Neural progenitor cell (in vitro differentiated cells): ENCODE data around the gene LRPAP1. TPM values are rescaled to one million over a fixed set of nuclear protein-coding genes. Genes with fewer than 3 reads are reported as not detected.

ENCODE experiments used
- DNase-seq: peaks from one replicate; pipeline ENCODE4 v3.0.0-alpha.2; 2016; ENCODE audit warnings: low spot score
- H2AFZ ChIP-seq: fragments of 200-600 bp; sonication (generic); replicated peaks from 2 replicates; pipeline ENCODE4 v1.6.1; 2016; ENCODE audit warnings: antibody characterized with exemption
- H3F3A ChIP-seq: fragments of 200-600 bp; sonication (generic); 2 replicates; pipeline ENCODE4 v1.6.1; 2016; ENCODE audit warnings: antibody characterized with exemption, low read depth
- H3K27ac ChIP-seq: fragments of 200-600 bp; sonication (generic); 2 replicates; pipeline ENCODE4 v1.5.1; 2016; ENCODE audit warnings: mild to moderate bottlenecking
- H3K27me3 ChIP-seq: fragments of 200-600 bp; sonication (generic); 2 replicates; pipeline ENCODE4 v1.6.1; 2016; ENCODE audit warnings: mild to moderate bottlenecking, moderate library complexity
- H3K36me3 ChIP-seq: fragments of 200-600 bp; sonication (generic); 2 replicates; pipeline ENCODE4 v1.5.1; 2016
- H3K4me1 ChIP-seq: fragments of 200-600 bp; sonication (generic); 2 replicates; pipeline ENCODE4 v1.6.1; 2016; ENCODE audit warnings: mixed run types
- H3K4me2 ChIP-seq: fragments of 200-600 bp; sonication (generic); 2 replicates; pipeline ENCODE4 v1.6.1; 2016
- H3K4me3 ChIP-seq: fragments of 200-600 bp; sonication (generic); 2 replicates; pipeline ENCODE4 v1.5.1; 2016
- H3K79me2 ChIP-seq: fragments of 200-600 bp; sonication (generic); 2 replicates; pipeline ENCODE4 v1.6.1; 2016; ENCODE audit warnings: low read depth
- H3K9ac ChIP-seq: fragments of 200-600 bp; sonication (generic); 2 replicates; pipeline ENCODE4 v1.6.1; 2016
- H3K9me3 ChIP-seq: fragments of 200-600 bp; sonication (generic); 2 replicates; pipeline ENCODE4 v1.5.1; 2016; ENCODE audit warnings: low read depth
- H4K20me1 ChIP-seq: fragments of 200-600 bp; sonication (generic); 2 replicates; pipeline ENCODE4 v1.6.1; 2016; ENCODE audit warnings: low read depth
- H3K27ac Mint-ChIP-seq: 3 replicates; pipeline ENCODE4 v1.8.0; 2021; ENCODE audit warnings: mixed read lengths
- H3K27me3 Mint-ChIP-seq: 2 replicates; pipeline ENCODE4 v1.8.0; 2022; ENCODE audit warnings: low read depth, mild to moderate bottlenecking, inconsistent platforms, moderate library complexity, mixed read lengths; ENCODE audit not compliant: insufficient read depth
- H3K36me3 Mint-ChIP-seq: 3 replicates; pipeline ENCODE4 v1.8.0; 2021; ENCODE audit warnings: mixed read lengths
- H3K4me1 Mint-ChIP-seq: 3 replicates; pipeline ENCODE4 v1.8.0; 2021; ENCODE audit warnings: mixed read lengths
- H3K4me3 Mint-ChIP-seq: 3 replicates; pipeline ENCODE4 v1.8.0; 2021; ENCODE audit warnings: mild to moderate bottlenecking, moderate library complexity, mixed read lengths
- H3K9me3 Mint-ChIP-seq: 3 replicates; pipeline ENCODE4 v1.8.0; 2020; ENCODE audit warnings: mixed read lengths
- CTCF ChIP-seq: fragments of 200-600 bp; sonication (generic); IDR thresholded peaks from 2 replicates; pipeline ENCODE4 v1.5.1; 2017; ENCODE audit warnings: antibody characterized with exemption, mild to moderate bottlenecking
- EZH2 ChIP-seq: fragments of 200-600 bp; sonication (generic); IDR thresholded peaks from 2 replicates; pipeline ENCODE4 v1.6.1; 2017; ENCODE audit warnings: antibody characterized with exemption, mild to moderate bottlenecking, moderate library complexity
- EZH2phosphoT487 ChIP-seq: fragments of 200-600 bp; sonication (generic); IDR thresholded peaks from 2 replicates; pipeline ENCODE4 v1.6.1; 2017; ENCODE audit warnings: antibody characterized with exemption
- total RNA-seq: library from RNA; depleted of rRNA; stranded (reverse); fragments of >200 nt; gene quantifications from 2 replicates; pipeline ENCODE4 v1.2.3, GENCODE V29; 2015; ENCODE audit warnings: low replicate concordance

Gene LRPAP1
- total RNA-seq, 1 donor from 2014 or later: 48.3 TPM

- H3K4me1 Mint-ChIP-seq: peaks cover 19% of the 10 kb centered on the region
These were observed 49.5 kb downstream of the LRPAP1 start for GRCh38 chr4:3482707-3483106.

GRCh38 chr4:3481783-3482393 lies 50.3 kb downstream of the LRPAP1 start:
- no peak overlapping the region for H3K27ac ChIP-seq
- H3K9ac ChIP-seq: no peak overlapping the region
- H3K36me3 Mint-ChIP-seq: no peaks in the 10 kb centered on the region
- H3K79me2 ChIP-seq: no peaks in the 10 kb centered on the region
- no peaks in the 10 kb centered on the region for H3K9me3 ChIP-seq
- H3K27ac Mint-ChIP-seq: peak overlapping the region; percentile 42
- no peaks in the 10 kb centered on the region for H3K9me3 Mint-ChIP-seq
- H3K36me3 ChIP-seq: no peaks in the 10 kb centered on the region
- no peak overlapping the region for H3K4me3 ChIP-seq
- no peaks in the 10 kb centered on the region for H4K20me1 ChIP-seq
- no peak for TF ChIP-seq EZH2
- no peak for TF ChIP-seq CTCF
- no peak for TF ChIP-seq EZH2phosphoT487
- H2AFZ ChIP-seq: no peak overlapping the region
- DNase-seq: no peak
- peaks cover 52% of the 10 kb centered on the region for H3K27me3 ChIP-seq
- H3K4me1 Mint-ChIP-seq: peaks cover 22% of the 10 kb centered on the region
- peaks cover 53% of the 10 kb centered on the region for H3K4me1 ChIP-seq
- no peak overlapping the region for H3K4me2 ChIP-seq
- peaks cover 14% of the 10 kb centered on the region for H3K27me3 Mint-ChIP-seq
- no peak overlapping the region for H3K4me3 Mint-ChIP-seq
- peaks cover 10% of the 10 kb centered on the region for H3F3A ChIP-seq

More at GRCh38 chr4:3482707-3483106, 49.5 kb downstream of the LRPAP1 start:
- no peak overlapping the region for H2AFZ ChIP-seq
- H3K36me3 Mint-ChIP-seq: no peaks in the 10 kb centered on the region
- no peak overlapping the region for H3K4me3 Mint-ChIP-seq
- H3K9me3 ChIP-seq: no peaks in the 10 kb centered on the region
- no peak overlapping the region for H3K4me2 ChIP-seq
- peaks cover 59% of the 10 kb centered on the region for H3K27me3 ChIP-seq
- peaks cover 14% of the 10 kb centered on the region for H3K27me3 Mint-ChIP-seq
- no peaks in the 10 kb centered on the region for H3K79me2 ChIP-seq
- H3K4me3 ChIP-seq: no peak overlapping the region
- no peak overlapping the region for H3K9ac ChIP-seq
- no peaks in the 10 kb centered on the region for H3K36me3 ChIP-seq
- DNase-seq: no peak
- no peaks in the 10 kb centered on the region for H3K9me3 Mint-ChIP-seq
- H4K20me1 ChIP-seq: no peaks in the 10 kb centered on the region
- no peak for TF ChIP-seq EZH2
- TF ChIP-seq CTCF: no peak
- TF ChIP-seq EZH2phosphoT487: no peak
- H3F3A ChIP-seq: peaks cover 16% of the 10 kb centered on the region
- no peak overlapping the region for H3K27ac Mint-ChIP-seq
- peaks cover 54% of the 10 kb centered on the region for H3K4me1 ChIP-seq
- no peak overlapping the region for H3K27ac ChIP-seq

GRCh38 chr4:3481113-3481531 lies 51.1 kb downstream of the LRPAP1 start:
- Histone ChIP-seq H3F3A (peaks cover 10% of the 10 kb centered on the region), H3K27me3 (peaks cover 52% of the 10 kb centered on the region), H3K9me3 (no peaks in the 10 kb centered on the region), H3K27ac (no peak overlapping the region), H3K79me2 (no peaks in the 10 kb centered on the region), H3K9ac (no peak overlapping the region), H3K4me3 (peak overlapping the region; percentile 21), H3K4me1 (peaks cover 48% of the 10 kb centered on the region), H3K4me2 (peak overlapping the region; percentile 70), H4K20me1 (no peaks in the 10 kb centered on the region), H3K36me3 (no peaks in the 10 kb centered on the region), H2AFZ (no peak overlapping the region)
- Mint-ChIP-seq H3K9me3 (no peaks in the 10 kb centered on the region), H3K4me1 (peaks cover 23% of the 10 kb centered on the region), H3K27ac (no peak overlapping the region), H3K27me3 (peaks cover 11% of the 10 kb centered on the region), H3K4me3 (peak overlapping the region; percentile 28), H3K36me3 (no peaks in the 10 kb centered on the region)
- TF ChIP-seq EZH2 (no peak), EZH2phosphoT487 (no peak), CTCF (no peak)
- peak; percentile 57 for DNase-seq
